NCI-H1436 treated with DMSO at 0.1 percent for 48 hours (cell line): ENCODE measurements around the gene SRPK2.
"Not testable (repeated sequence)": the region's sequence is repeated elsewhere in the genome, so short reads cannot be mapped to it uniquely, and the experiment has no call there.

Experiments
- DNase-seq: peaks from one replicate; lab custom pipeline; 2025; lab: John Stamatoyannopoulos, UW

Gene SRPK2

GRCh38 chr7:105304040-105304895, 84.5 kb downstream of the SRPK2 start:
- no peak for DNase-seq

- not testable (repeated sequence) for DNase-seq
These were observed 88.1 kb downstream of the SRPK2 start for GRCh38 chr7:105300587-105300986.

GRCh38 chr7:105298439-105298894, 90.3 kb downstream of the SRPK2 start:
- DNase-seq, result no peak

GRCh38 chr7:105297985-105298384, 90.7 kb downstream of the SRPK2 start:
- DNase-seq, result no peak

GRCh38 chr7:105297309-105297708, 91.4 kb downstream of the SRPK2 start:
- DNase-seq, result no peak

- DNase-seq, result no peak
These were observed 92.2 kb downstream of the SRPK2 start for GRCh38 chr7:105296491-105296890.

GRCh38 chr7:105295596-105296352, 92.9 kb downstream of the SRPK2 start:
- no peak for DNase-seq

- not testable (repeated sequence) for DNase-seq
These were observed 94.2 kb downstream of the SRPK2 start for GRCh38 chr7:105294482-105294881.

GRCh38 chr7:105289704-105290103, 99.0 kb downstream of the SRPK2 start:
- no peak for DNase-seq

GRCh38 chr7:105286441-105286840, 102.3 kb downstream of the SRPK2 start:
- no peak for DNase-seq

GRCh38 chr7:105285118-105285874, 103.4 kb downstream of the SRPK2 start:
- no peak for DNase-seq

GRCh38 chr7:105284014-105284413, 104.7 kb downstream of the SRPK2 start:
- no peak for DNase-seq

- DNase-seq, result no peak
These were observed 106.8 kb downstream of the SRPK2 start for GRCh38 chr7:105281966-105282365.

- no peak for DNase-seq
These were observed 109.1 kb downstream of the SRPK2 start for GRCh38 chr7:105279688-105280007.

- no peak for DNase-seq
These were observed 109.6 kb downstream of the SRPK2 start for GRCh38 chr7:105278973-105279687.

- no peak for DNase-seq
These were observed 110.2 kb downstream of the SRPK2 start for GRCh38 chr7:105278565-105278964.

GRCh38 chr7:105277341-105277740, 111.4 kb downstream of the SRPK2 start:
- no peak for DNase-seq

- DNase-seq, result no peak
These were observed 118.6 kb downstream of the SRPK2 start for GRCh38 chr7:105270117-105270516.

- no peak for DNase-seq
These were observed 119.3 kb downstream of the SRPK2 start for GRCh38 chr7:105269397-105269796.

GRCh38 chr7:105268511-105269392, 120.0 kb downstream of the SRPK2 start:
- DNase-seq, result no peak

- DNase-seq, result no peak
These were observed 120.7 kb downstream of the SRPK2 start for GRCh38 chr7:105268056-105268455.
